Kidney glomerular epithelial cell (primary cell): ENCODE measurements around the gene KCNIP1.

Experiments used
- DNase-seq: peaks from one replicate; lab custom pipeline; 2025; lab: John Stamatoyannopoulos, UW

KCNIP1 gene

DNA sequence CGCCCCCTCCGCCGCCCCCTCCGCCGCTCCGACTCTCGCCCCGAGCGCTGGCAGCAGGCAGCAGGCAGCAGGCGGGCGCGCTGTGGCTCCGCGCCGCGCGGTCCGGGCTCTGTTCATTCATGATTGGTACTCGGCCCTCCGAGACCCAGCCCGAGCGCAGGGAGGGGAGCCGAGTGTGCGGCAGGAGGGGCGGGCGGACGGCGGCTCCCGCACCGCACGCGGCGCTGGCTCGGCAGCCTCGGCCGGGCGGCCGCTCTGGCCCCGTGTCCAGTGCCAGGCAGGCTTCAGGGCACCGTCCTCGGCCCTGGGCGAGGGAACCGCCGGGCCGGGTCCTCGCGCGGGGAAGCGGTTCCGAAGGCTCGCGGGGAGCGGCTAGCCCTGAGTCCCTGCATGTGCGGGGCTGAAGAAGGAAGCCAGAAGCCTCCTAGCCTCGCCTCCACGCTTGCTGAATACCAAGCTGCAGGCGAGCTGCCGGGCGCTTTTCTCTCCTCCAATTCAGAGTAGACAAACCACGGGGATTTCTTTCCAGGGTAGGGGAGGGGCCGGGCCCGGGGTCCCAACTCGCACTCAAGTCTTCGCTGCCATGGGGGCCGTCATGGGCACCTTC is at the start of gene KCNIP1:
TSS of gene KCNIP1 (plus strand) at position 31 of the 607 bp plus-strand sequence.
- no peak for DNase-seq

DNA sequence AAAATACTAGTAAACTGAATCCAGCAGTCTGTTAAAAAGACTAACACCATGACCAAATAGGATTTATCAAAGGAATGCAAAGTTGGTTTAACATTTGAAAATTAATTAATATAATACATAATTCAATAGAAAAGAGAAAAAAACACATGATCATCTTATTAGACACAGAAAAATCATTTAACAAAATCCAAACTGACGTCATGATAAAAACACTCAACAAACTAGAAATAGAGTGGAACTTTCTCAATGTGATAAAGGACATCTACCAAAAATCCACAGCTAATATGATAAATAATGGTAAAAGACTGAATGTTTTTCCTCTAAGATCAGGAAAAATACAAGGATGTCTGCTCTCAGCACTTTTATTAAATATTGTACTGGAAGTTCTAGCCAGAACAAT is 40.4 kb upstream of the KCNIP1 start:
- DNase-seq = no peak

DNA sequence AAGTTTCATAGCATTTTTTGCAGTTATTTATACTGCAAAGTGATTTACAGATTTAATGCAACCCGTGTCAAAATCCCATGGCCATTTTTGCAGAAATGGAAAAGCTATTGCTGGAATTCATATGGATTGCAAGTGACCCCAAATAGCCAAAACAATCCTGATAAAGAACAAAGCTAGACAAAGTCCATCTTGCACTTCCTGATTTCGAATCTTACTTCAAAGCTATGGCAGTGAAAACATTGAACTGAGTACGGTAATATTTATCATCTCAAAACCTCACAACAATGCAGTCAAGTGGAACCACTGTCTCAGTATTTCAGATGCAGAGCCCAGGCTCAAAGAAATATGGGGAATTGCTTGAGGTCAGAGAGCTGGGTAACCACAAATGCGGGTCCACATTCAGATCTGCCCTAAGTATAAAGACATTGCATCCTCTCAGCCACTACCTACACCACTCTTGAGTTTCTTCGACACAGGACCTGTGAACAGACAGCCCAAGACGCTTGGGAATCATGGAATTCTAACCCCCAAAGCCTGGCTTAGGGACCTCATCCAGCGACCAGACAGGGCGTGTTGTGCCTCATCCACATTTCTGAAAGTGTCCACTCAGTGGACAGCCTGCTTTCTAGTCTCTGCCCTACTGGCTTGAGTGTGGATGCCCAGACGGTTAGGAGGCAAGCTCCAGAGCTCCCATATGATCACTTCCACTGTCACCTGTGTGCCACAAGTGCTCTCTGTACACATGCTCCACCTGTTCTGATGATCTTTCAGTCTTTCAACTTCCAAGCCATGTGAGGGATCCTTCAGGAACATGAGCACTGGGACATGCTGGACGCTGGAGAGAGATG is 39.3 kb upstream of the KCNIP1 start:
- no peak for DNase-seq

DNA sequence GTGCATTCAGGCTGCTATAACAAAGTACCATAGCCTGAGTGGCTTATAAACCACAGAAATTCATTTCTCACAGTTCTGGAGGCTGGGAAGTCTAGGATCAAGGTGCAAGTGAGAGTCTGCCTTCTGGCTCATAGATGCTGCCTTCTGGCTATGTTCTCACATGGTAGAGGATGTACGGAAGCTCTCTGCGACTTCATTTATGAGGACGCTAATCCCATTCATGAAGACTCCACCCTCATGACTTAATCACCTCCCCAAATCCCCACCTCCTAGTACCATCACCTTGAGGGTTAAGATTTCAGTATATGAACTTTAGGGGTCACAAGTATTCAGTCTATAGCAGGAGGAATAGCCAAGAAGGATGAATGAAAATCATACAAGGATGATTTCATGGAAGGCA is 37.3 kb upstream of the KCNIP1 start:
- no peak for DNase-seq

DNA sequence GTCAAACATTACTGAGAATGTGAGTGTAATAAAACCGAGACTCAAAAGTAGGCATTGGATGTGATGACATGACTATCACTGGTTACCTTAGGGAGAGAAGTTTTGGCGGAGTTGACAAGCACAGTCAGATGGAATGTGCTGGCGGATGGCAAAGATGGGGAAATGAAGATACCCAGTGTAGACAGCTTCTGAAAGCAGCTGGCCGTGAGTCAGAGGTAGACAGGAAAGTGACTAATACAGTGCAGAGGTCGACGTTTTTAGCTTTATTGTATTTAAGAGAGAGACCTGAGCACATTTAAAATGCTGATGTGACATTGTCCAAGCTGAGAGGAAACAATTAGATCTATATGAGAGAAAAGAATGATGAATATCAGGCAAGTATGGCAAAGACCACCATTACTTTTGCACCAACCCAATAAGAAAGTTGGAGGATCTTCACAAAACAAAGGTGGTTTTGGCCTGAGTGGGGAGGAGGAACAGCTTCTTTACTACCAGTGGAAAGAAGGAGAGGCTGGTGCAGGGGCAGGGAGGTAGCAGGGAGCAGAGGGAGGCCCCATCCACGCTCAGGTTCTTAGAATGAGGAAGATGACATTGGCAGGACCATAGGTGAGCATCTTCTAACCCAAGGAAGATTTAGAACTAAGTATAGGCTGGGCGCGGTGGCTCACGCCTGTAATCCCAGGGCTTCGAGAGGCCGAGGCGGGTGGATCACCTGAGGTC is 36.7 kb upstream of the KCNIP1 start:
- DNase-seq = peak; percentile 74

DNA sequence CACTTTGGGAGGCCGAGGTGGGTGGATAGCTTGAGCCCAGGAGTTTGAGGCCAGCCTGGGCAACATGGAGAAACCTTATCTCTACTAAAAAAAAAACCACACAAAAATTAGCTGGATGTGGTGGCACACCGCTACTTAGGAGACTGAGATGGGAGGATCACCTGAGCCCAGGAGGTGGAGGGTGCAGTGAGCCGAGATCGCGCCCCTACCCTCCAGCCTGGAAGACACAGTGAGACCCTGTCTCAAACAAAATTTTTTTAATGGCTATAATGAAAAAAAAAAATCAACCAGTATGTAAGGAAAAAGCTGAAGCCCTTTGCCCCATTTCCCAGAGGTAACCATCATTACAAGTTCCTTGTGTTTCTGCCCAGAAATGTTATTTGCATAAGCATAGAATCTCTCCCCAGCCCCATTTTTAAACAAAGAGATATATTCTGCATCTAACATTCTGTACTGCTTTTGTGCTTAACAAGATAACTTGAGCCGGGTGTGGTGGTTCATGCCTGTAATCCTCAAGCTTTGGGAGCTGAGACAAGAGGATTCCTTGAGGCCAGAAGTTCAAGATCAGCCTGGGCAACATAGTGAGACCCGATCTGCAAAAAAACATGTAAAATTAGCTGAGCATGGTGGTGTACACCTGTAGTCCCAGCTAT is 35.1 kb upstream of the KCNIP1 start:
- no peak for DNase-seq

DNA sequence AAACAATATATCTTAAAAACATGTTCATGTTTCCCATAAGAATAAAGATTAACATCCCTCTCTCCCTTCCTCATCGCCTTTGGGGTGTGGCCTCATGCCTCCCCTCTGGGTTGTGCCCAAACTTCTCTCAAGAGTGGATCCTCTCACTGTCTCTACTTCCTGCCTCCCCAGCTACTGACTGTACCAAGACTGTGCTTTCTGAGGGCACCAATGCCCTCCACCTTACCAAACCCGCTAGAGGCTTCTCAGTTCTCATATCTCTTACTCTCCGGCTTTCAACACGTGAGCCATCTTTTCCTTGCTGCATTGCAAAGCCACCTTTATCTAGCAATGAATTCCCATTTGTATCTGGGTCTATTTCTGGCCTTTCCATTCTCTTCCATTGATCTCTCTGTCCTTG is 34.4 kb upstream of the KCNIP1 start:
- no peak for DNase-seq

DNA sequence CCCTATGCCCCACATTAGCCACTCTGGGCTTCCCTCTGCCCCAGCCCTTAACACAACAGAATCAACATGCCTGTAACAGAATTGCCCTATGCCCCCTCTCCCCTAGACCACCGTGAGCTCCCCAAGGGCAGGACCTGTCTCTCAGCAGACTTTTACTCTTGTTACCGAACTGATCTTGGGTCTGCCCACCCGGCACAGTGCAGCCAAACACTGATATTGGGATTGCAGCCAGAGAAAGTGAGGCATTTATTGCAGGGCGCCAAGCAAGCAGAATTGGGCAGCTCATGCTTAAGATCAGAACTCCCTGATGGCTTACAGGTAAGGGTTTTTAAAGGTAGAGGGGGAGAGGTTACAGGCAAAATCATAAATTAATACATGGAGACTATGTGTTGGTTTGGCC is 33.5 kb upstream of the KCNIP1 start:
- no peak for DNase-seq

DNA sequence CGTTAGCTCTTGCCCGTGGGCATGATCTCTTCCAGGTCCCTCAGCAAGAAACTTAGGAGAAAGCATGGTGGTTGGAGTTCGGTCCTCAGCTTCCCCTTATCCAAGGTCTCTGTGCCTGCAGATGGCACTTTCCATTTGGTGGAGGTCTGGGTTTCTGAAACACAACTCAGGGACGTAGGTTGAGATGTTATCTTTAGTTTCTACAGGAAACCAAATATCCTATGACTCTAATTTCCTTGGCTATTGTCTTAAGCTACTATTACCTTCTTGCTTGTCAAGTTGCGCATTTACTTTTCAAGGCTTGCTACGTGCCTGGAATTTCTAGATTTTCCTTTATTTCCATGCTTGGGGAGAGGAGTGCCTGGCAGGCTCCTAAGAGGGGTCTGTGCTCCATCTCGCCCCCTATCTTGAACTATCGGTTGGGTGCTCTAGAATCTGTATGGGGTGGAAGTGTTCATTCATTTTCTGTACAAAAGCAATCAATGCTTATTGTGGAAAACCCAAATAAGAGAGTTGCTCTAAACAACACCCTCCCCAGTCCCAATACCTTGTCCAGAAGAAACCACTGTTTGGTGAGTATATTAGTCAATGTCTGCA is 32.9 kb upstream of the KCNIP1 start:
- no peak for DNase-seq

DNA sequence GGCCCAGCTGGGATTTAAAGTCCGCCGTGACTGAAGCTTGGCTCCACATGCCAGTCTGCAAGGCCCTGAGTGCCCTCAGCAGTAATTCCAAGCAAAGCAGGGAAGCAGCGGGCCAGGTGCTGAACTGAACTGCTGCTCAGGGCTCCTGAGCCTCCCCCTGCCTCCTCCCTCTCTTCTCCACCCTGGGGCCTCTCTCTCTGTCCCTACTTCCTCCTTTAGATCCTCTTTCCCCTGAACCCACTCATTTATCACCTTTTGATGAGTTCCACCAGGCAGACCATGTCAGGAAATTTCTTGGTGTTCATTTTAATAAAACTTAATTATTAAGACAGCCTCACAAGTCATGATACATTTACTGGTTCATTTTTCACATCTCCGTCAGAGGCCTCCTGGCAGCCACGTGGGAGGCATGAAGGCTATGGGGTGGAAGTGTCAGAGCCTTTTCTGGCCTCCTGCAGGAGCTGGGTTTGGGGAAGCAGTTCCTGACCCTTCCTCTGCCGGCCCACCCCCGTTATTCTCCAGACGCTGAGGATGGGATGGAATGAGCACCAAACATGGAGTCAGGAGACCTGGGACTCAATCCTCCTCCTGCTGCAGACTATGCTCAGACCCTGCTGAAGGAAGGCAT is 32.2 kb upstream of the KCNIP1 start:
- no peak for DNase-seq

DNA sequence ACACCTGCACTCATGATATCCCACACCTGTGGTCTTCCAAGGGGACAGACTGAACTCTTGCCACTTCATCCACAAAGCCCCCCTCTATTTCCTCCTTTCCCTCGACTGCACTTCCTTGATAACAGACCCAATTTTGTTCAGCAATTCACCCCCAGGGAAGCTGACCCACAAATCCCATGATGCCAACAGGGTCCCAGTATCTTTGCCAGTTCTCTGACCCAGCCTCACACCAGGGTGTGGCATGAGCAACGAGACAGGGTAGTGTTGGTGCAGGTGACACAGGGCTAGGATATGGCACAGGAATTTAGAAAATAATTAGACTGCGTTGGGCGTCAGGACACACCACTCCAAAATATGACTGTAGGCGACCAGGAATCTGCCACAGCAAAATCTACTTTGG is 30.2 kb upstream of the KCNIP1 start:
- DNase-seq = no peak

DNA sequence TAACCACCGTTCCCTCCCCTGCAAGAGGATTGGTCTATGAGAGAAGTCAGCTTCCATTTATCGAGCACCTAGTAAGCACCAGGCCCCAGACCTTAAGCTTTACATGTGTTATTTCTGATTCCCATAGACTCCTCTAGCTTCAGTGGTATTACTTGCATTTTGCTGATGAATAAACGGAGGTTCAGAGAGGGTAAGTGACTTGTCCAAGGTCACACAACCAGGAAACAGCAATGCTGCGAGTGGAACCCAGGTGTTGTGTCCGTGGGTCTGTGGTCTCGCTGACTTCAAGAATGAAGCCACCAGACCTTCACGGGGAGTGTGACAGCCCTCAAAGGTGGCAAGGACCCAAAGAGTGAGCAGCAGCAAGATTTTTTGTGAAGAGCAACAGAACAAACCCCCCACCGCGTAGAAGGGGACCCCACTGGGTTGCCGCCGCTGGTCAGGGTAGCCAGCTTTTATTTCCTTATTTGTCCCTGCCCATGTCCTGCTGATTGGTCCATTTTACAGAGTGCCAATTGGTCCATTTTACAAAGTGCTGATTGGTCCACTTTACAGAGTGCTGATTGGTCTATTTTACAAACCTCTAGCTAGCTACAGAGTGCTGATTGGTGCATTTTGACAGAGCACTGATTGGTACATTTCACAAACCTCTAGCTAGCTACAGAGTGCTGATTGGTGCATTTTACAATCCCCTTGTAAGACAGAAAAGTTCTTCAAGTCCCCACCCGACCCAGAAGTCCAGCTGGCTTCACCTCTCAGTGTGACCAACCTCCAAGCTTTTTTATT is 29.1 kb upstream of the KCNIP1 start:
- no peak for DNase-seq

DNA sequence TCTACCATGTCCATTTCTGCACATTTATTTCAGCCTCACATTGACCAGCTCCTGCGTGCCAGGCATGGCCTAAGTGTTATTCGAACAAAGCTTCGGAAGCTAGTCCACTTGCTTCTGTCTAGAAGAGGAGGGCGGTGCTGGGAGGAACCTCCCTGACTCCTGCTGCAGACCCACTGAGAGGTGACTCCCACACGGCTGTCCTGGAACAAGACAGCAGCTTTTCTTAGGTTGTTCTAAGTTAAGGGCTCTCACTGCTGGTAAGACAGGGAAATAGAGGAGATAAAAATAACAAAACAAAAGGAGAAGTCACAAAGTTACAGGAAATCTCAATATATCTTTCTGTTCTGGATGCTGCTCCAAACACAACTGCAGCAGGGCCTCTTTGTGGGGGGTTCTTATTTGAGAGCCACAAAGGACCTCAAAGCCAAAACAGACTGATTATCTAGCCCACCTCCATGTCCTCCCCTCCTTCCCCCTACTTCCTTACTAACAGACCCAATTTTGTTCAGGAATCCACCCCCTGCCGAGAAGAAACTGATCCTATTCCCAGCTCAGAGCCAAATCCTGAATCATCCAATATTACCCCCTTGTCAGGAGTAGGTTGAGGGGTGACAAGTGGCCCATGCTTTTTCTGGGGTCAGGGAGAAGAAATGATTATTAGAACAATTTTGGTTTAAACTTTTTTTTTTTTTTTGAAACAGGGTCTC is 28.4 kb upstream of the KCNIP1 start:
- no peak for DNase-seq

DNA sequence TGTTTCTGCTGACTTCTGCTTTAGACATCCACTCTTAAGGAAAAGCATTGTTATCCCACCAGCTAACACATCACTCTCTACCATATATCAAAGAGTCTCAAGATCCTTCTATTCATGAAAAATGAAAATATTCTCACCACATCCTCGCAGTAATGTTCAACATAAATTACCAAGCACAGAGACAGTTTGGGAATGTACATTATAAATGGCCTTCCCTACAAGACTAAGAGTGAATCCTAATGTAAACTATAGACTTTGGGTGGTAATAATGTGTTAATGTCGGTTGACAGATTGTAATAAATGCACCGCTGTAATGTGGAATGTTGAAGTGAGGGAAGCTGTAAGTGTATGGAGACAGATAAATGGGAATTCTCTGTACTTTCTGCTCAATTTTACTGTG is 27.1 kb upstream of the KCNIP1 start:
- no peak for DNase-seq

DNA sequence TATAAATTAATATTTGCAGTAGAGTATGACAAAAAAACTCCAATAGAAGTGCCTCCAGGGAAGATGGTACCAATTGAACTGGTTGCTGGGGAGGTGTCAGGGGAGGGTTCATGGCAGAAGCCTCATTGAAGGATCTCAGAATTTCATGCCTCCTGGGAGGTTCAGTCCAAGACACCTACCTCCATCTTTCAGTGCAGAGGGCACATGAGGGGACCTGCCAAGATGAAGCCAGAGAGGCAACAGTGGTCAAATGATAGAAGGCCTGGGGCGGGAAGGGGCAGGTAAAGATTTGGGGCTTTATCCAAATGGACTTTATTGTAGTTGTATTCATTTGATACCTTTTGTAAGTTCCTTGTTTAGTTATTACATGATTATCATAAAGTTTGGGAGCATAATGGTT is 25.9 kb upstream of the KCNIP1 start:
- DNase-seq = no peak

DNA sequence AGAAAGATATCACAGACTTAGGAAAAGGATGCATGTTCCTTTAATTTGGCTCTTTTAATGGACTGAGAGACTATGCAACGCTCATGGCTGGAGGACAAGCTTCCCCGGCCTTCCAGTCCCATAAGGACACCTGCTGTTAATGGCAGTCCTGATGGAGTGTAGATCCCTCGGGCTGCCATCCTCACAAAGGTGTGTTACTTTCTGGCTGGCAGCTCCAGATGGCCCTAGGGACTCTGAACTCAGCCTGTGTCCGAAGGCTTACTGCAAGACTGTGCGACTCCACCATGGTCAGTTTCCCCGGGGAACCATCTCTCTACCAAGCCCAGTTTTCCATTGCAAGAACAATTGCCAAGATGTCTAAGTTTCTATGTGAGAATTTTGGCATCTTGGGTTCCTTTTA is 25.5 kb upstream of the KCNIP1 start:
- DNase-seq = no peak

DNA sequence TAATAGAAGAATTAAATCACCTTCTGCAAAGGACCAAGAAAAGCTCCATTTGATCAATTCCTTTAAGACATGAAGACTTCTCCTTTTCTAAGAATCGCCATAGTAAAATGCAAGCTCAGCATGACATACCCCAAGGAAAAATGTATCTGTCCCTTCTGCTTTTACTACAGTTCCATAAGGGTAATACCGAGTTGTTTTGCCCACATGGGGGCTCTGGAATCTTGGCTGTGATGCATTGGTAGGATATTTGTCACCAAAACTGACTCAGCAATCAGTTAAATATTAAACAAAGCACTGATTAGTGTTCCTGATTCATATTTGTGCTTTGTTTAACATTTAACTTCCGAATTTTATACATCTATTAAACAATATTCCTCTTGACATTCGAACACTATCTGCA is 24.3 kb upstream of the KCNIP1 start:
- peak; percentile 83 for DNase-seq

DNA sequence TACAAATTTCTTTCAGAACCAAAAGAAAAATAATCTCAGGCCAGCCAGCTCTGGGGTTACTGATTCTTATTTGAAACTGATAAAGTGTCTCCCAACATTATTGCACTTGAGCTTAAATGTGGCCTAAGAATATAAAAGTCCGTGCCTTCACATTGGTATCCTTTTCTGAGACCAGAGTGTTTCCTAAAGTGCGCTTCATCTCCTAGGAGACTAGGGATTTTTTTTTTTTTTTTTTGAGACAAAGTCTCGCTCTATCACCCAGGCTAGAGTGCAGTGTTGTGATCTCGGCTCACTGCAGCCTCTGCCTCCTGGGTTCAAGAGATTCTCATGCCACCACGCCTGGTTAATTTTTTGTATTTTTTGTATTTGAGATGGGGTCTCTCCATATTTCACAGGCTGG is 23.6 kb upstream of the KCNIP1 start:
- DNase-seq = no peak

DNA sequence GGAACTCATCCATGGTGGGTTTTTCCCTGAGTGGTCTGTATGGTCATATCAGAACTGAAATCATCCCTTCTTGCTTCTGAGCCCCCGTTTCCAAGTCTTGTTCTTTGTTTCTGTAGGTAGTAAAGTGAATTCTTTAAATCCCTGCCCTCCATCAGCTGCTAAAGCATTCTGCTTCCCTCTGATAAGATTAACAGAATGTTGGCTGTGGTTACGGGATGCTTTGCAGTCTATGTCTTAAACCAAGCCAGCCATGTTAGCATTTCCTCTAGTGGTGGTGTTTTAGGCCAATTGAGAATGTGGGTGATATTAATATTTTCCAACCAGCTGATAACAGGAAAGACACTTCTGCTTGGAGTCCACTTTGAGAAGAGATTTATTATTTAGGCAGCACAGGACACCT is 22.0 kb upstream of the KCNIP1 start:
- DNase-seq = no peak

DNA sequence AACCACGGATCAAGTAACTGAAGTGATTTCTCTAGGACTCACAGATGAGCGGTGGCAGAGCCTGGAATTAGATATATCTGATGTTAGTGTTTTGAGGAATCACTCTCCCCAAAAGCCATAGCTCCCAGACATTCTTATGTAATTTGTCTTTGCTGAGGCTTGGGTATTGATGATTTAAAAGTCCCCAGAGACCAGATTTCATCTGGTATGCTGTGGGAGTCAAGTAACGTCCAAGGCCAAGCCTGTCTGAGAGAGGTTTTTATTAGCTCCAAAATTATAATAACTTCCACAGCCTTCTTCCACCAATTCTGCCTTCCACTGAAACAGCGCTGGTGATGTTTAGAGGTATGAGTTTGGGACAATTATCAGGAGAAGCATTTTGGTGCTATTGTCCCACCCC is 21.3 kb upstream of the KCNIP1 start:
- no peak for DNase-seq
